HG03064 (cell line): ENCODE measurements around the gene MINAR1.

Experiments
- ATAC-seq: cut with Tn5 transposase; IDR thresholded peaks from one replicate; pipeline ENCODE4 v1.9.1; 2021; ENCODE audit warnings: low read depth; ENCODE audit not compliant: unreplicated experiment

MINAR1 gene

GRCh38 chr15:79463043-79463780 is 31.1 kb downstream of the MINAR1 start:
- no peak for ATAC-seq

- no peak for ATAC-seq
Measured at GRCh38 chr15:79463781-79464270, 31.7 kb downstream of the MINAR1 start.

DNA sequence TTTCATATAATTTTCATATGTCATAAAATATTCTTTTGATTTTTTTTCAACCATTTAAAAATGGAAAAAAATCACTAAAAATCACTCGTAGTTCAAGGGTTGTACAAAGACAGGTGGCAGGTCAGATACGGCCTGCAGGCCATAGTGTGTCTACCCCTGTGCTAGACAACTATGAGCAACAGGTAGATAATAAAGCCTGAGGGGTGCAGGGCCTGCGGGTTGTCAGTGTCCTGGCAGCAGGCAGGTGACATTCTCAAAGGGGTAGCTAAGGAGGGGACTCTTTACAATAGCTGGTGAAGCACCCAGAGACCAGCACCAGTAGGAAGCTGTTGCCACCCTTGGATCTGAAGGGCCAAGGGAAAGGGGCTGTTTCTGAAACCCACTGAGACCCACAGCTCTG is 34.4 kb downstream of the MINAR1 start:
- ATAC-seq, result no peak

DNA sequence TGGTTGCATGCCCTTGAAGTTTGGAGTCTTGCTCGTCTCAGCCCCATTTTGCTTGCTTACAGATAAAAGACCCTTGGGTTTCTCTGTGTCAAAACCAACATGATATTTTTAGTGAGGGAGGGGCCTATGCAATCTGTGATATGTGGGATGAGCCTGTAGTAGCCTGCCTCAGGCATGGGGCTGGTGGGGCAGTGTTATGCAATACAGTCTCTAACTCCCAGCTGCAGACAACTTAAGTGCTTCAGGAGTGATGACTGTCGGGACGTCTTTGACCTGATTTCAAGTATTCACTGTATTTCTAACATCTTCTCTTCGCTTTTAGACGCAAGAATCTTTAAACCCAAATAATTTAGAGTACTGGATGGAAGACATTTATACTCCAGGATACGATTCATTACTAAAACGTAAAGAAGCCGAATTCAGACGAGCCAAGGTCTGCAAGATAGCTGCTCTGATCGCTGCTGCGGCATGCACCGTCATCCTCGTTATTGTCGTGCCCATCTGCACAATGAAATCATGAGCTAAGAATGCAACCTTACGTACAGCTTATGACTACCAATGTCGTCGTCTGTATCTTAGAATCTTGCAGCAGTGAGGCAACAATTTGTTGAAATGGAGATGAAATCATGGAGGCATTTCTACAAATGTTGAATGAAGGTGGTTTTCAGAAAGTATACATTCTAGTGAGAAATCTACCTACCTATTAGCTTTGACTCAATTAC is 35.9 kb downstream of the MINAR1 start:
- no peak for ATAC-seq

- ATAC-seq, result no peak
Measured at GRCh38 chr15:79472446-79472845, 40.3 kb downstream of the MINAR1 start.

DNA sequence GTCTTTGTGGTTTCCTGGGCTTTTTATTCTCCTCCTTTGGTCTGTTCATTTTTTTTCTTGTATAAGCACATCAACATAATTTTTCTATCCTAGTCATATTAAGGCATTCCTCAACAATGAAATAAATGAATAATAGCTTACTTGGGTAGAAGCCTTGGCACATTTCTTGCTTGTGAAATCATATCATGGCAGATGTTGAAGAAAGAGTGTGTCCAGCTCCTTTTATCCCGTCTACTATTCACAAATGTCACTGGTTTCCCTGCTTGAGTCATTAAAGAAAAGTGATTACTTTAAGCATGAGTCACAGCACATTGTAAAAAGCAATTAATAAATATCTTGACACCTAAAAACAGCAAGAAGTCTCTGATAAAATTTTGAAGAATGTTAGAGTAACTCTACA is 42.1 kb downstream of the MINAR1 start:
- ATAC-seq, result no peak

DNA sequence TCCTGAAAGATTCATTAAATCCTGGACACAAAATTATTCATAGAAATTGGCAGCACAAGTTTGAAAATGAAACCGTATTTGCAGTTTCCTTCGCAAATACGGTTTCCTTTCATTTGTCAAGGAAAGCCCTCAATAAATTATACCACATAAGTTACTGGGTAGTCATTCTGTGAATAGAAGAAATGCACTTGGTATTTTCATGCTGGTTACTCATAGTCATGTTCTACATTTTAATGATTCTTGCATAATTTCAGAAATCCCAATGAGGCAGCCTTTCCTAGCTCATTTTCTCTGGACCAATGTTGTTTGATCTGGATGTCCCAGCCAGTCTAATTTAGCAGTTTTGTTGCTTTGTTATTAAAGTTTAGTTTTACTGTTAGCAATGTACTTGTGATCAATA is 43.2 kb downstream of the MINAR1 start:
- ATAC-seq, result no peak

DNA sequence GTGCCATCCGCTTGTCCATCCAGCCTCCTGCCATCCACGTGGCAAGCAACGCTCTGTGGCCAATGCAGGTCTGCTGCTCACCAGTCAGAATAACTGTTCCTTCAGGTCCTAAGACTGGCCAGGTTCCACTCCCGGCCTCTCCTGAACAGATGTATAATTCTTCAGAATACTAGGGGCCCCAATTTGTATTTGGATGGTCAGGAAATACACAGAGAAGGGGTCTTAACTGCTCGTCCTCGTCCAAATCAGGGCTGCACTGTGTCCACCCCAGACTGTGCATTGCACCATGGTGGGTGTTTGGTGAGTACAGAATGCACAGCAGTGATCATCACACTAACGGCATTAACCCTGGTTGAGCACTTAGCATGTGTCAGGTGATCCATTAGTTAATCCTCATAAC is 46.0 kb downstream of the MINAR1 start:
- no peak for ATAC-seq

DNA sequence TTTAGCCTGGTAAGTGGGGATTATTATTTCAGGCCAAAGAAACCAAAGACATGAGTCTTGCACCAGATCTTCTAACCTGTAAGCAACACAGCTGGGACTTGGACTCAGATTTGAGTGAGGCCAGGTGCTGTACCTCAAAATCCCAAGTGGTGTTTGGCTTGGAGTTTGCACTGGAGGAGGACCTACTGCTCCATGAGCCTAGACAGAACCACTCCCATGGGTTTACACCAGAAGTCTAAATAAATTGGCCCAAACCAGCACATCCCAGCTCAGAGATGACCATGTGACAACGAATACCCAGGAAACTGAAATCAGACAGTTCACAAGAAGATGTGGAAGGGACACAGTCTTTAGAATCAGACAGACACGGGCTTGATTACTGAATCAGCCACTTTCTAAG is 47.5 kb downstream of the MINAR1 start:
- no peak for ATAC-seq

- ATAC-seq, result no peak
Measured at GRCh38 chr15:79481793-79482192, 49.7 kb downstream of the MINAR1 start.
